Central memory CD4-positive, alpha-beta T cell (primary cell): ENCODE results near the gene UBE2J1.
"Not testable (repeated sequence)": the region's sequence is repeated elsewhere in the genome, so short reads cannot be mapped to it uniquely, and the experiment has no call there.

Experiments
- DNase-seq: peaks from one replicate; pipeline ENCODE4 v3.0.0; 2022
- total RNA-seq, 3 experiments: gene quantifications; one replicate each; lab custom pipeline; 2026; lab: John Stamatoyannopoulos, UW

Gene UBE2J1, protein sequence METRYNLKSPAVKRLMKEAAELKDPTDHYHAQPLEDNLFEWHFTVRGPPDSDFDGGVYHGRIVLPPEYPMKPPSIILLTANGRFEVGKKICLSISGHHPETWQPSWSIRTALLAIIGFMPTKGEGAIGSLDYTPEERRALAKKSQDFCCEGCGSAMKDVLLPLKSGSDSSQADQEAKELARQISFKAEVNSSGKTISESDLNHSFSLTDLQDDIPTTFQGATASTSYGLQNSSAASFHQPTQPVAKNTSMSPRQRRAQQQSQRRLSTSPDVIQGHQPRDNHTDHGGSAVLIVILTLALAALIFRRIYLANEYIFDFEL
- total RNA-seq = 37.6 to 75.7 (median 65.2) reads per million in 3 experiments

DNA sequence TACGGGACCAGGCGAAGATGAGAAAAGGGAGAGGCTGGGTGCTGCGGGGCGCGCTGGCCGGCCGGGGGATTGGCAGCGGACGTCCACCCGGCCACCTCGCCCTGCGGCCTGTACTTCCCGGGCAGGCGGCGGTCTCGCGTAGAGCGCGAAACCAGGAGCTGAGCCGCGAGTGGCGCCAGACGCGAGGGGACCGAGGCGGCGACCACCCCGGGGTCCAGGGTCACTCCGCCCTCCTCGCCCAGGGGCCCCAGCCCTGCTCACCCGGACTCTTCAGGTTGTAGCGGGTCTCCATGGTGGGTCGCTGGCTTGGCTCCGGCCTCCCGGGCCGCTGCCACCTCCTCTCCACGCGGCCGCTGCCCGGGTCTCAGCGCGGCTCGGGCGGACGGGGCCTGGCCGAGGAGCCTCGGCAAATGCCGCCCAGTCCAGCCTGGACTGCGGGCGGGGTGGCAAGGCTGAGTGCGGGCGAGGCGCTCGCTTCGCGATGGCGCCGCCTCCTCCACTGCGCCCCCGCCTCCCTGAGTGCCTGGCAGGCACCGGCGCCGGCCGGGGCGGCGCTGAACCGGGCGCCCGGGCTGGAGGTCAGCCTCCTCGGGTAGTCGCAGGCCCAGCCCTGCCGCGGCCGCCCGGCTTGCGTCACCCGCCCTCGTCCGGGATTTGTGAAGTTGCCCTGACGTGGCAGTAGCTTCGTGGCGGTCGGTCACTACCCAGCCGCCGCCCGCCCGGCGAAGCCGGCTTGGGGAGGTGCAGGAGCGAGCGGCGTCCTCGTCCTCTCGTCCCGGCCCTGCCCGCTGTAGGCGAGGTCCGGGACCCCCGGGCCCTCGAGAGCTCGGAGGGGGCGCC lies at the start of gene UBE2J1:
Gene UBE2J1 (minus strand): TSS at position 445 of the 840 bp plus-strand sequence. CDS start 153 bp downstream, at position 292.
- DNase-seq = peak; percentile 66

DNA sequence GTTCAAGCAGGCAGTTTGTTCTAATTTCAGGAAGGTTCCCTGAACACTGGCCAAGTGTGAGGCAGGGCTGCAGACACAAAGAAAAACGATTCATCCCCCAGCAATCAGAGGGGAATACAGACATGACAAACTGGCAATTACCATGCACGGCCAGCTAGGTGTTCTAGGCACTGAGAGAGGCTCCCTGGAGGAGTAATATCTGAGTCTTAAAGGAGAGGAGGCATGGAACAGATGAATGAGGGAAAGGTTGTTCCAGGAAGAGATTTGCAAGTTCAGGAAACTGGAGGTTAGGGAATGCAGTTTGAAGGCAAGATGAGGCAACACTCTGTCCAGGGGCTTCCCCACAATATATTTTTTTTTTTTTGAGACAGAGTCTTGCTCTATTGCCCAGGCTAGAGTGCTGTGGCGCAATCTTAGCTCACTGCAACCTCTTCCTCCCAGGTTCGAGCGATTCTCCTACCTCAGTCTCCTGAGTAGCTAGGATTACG lies 48.4 kb upstream of the UBE2J1 start:
- DNase-seq = no peak

DNA sequence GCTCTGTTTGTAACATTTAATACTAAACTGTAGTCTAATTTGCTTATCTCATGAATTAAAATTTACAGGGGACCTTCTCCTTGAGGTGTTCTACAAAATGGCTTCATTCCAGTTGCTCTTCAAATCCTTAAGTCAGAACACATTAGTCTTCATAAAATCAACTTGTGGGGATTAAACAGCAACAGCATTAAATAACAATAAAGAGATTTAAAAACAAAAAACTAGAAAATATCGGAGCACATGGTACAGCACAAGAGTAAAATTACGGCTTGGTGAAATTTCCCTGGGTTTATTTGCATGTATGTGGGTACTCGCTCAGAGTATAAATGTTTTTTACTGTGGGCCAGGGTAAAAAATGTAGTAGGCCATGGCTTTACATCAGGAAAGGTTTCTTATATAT lies 47.5 kb upstream of the UBE2J1 start:
- DNase-seq = no peak

DNA sequence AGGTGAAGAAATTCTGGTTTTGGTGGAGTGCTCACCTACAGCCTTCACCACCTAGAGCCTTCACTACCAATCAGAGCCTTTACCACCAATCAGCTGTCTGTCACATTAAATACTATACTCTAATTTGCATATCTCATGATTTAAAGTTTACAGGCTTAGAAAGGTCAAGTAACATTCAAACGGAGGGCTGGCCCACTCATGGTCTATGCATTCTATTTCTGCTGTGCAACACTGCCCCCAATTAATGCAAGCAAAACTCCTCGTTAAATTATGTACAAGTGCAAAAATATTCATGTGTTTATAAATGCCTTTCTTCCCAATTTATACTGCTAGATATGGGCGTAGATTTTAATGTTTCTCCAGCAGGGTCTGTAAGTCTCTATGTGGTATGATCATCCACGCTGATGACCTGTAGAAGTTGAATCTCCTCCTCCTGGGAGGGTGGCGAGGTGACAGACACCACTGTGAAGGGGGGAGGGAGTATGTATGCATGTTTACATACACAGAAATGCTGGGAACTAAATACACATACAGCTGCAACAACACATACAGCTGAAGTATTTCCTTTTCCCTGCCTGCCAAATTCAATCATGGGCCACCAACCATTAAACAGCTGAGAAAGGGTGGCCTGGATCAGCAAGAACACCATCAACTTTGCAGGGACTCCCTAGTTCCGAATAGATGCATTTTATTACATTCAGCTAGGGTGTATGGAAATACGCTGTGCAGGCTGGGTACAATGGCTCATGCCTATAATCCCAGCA lies 46.4 kb upstream of the UBE2J1 start:
- DNase-seq = no peak

DNA sequence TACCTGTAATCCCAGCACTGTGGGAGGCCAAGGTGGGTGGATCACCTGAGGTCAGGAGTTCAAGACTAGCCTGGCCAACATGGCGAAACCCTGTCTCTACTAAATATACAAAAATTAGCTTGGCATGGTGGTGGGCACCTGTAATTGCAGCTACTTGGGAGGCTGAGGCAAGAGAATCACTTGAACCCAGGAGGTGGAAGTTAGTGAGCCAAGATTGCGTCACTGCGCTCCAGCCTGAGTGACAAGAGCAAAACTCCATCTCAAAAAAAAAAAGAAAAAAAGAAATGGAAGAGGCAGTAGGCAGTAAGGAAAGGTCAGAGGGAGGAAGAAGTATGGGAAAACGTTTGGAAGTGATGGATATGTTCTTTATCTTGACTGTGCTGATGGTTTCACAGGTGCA lies 45.4 kb upstream of the UBE2J1 start:
- not testable (repeated sequence) for DNase-seq

DNA sequence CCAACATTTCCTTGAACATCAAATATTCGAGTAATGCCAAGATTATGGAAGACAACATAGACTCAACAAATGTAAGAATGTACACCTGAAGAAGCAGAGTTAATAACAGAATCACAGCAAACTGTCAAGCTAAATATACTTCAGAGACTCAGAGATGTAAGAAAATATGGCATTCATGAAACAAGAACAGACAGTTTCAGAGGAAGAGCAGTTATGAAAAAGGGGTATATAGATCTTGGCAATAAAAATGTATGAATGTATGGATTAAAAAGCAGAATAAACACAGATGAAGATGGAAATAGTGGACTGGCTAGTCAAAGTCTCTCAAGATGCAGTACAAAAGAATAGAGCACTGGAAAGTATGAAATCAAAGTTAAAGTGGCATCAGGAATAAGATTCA lies 41.1 kb upstream of the UBE2J1 start:
- DNase-seq = no peak

DNA sequence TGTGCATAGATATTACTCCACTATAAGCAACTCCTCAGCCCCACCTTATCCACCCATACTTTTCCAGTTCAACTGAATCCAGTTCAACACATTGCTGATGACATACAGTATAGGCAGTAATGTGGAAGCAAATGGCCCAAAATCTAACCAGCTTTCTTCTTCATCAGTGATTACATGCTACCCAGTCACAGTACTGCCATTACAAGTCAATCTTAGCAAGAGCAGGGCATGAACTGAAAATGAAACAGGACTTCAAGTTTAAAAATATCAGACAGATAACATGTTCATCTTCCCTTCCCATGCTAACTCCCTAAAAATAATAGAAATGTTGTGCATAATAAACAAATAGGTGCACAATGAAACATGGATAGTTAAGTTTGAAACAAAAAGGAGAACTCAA lies 40.3 kb upstream of the UBE2J1 start:
- no peak for DNase-seq

DNA sequence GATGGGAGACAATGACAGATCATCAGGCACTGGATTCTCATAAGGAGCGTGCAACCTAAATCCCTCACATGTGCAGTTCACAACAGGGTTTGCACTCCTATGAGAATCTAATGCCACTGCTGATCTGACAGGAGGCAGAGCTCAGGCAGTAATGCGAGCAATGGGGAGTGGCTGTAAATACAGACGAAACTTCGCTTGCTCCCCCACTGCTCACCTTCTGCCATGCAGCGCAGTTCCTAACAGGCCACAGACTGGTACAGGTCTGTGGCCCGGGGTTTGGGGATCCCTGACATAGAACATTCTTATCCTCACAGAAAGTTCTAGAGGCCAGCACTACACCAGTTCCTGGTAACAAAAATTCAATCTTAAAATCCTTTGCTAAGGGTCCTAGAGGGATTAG lies 36.3 kb upstream of the UBE2J1 start:
- DNase-seq = no peak

DNA sequence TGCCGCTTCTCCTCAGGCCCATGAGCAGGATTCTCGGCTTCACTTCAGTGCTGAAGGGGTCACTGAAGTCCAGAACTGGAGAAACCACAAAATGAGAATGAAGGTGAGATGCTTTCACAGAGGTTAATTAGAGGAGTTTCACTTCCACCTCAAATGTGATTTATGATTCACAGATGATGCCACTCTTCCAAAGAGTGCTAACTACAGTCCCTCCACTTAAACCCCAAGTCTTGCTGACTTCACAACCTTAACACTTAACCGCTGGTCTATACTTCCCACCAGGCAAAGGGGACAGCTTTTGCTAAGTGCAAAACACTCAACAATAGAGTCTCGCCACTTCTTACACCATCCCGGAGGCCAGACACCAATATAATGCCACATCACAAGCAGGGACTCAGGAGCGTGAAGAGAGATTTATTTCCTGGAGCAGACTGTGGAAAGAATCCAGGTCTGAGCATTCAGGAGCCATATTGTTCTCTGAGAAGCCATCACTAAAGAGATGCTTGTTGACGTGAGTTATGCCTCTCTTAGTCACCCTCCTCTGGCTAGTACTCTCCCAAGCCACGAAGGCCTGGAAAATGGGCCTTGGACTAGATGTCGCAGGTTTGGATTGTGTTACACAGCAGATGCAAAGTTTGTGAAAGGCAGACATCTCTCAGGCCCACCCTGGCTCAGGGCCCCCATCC lies 35.1 kb upstream of the UBE2J1 start:
- DNase-seq = no peak

DNA sequence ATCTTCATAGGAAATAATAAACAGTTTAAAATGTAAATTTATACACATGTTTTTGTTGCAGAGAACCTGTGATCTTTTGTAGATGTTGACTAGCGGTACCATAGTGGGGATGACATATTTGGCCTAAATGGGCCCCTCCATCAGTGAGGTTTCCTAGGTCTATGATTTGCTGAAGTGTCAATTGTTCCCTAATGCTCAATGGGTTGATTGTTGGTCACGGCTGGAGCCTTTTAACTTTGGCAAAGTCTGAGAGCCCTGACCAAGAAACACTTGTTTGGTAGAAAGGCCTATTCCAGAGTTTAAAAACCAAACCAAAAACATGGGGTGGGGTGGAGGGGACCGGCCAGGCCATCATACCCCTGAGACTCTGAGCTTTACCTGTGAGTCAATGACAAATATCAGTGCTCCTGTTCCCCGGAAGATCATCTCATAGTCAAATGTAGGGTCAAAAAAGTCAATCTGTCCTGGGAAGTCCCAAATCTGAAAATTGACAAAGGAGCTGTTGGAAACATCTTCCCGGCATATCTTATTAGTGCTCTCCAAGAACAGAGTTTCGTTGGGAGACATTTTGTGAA lies 34.5 kb upstream of the UBE2J1 start:
- no peak for DNase-seq

DNA sequence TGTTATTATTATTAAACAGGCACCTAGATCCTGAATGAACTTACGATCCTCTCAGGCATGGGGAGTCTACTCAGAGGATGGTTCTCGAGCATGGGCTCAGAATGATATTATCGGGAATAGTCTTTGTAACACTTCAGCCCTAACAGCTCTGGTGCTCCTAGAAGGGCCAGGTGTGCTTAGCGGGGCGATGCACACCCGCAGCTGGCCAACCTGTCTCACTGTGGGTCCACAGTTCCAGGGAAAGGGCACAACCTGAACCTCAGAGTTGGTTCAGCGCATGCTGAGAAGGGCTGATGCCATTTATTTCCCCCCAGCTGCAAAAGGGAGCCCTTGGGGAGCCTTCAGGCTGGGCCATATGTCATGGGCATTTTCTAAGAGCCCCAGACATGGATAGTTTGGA lies 33.3 kb upstream of the UBE2J1 start:
- DNase-seq = no peak

DNA sequence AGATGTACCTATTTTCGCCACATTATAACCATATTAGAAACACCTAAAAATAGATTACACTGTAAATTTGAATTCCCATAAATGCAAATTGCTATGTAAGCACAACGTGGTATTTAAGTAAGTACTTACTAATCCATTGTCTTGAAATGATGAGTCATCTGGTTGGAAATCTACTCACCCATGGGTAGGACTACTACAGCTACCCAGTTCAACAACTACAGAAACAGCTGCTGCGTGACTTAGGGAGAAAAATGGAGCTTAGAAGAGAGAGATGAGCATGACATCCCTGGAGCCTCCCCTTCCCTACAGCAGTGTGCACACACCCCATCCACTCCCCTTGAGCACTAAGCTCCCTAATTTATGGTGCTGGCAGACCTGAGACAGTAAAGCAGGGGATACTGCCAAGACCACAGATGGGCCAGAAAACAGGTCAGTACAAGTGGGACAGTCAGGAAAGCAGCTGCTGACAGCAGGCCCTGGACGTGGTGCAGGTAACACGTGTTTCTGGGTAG lies 32.7 kb upstream of the UBE2J1 start:
- DNase-seq = no peak

DNA sequence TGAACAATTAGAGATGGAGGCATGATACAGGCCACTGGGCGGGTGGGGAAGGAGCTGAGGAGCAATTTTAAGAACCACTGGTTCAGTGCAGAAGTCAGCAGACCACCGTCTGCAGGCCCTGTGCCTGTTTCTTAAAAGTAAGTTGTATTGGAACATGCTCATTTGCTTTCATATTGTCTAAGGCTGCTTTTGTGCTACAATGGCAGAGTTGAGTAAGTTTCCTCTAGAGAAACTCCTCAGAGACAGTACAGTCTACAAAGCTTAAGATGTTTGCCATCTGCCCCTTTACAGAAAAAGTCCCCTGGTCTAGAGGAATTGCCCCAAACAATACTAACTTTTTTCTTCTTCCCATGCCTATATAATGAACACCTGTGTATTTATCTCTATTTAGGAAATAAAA lies 28.5 kb upstream of the UBE2J1 start:
- DNase-seq = no peak

DNA sequence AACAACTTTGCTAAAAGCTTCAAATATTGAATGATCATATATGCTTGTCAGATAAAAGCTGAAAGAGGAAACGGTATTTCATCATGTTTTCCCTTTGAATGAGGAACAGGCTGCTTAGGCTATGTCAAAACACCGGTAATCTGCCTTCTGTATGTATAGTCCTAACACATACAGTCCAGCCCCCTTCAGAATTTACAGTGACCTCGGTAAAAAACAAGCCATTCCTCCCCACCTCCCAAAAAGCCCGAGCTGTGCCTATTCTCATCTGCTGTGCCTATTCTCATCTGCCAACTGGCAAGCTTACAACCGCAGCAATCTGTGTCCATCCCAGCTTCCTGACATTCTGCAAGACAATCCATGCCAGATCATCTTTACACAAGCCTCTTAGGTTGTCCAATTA lies 26.8 kb upstream of the UBE2J1 start:
- no peak for DNase-seq

DNA sequence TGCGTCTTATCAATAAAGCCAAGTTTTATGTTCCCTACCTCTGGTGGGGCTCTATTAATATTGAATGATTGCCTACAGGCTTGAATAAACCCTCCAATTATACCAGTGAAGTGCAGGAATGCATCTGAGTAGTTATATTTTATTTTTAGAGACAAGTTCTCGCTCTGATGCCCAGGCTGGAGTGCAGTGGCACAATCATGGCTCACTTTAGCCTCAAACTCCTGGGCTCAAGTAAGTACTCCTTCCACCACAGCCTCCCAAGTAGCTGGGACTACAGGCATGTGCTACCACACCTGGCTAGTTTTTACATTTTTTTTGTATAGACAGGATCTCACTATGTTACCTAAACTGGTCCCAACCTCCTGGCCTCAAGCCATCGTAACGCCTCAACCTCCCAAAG lies 26.1 kb upstream of the UBE2J1 start:
- no peak for DNase-seq

DNA sequence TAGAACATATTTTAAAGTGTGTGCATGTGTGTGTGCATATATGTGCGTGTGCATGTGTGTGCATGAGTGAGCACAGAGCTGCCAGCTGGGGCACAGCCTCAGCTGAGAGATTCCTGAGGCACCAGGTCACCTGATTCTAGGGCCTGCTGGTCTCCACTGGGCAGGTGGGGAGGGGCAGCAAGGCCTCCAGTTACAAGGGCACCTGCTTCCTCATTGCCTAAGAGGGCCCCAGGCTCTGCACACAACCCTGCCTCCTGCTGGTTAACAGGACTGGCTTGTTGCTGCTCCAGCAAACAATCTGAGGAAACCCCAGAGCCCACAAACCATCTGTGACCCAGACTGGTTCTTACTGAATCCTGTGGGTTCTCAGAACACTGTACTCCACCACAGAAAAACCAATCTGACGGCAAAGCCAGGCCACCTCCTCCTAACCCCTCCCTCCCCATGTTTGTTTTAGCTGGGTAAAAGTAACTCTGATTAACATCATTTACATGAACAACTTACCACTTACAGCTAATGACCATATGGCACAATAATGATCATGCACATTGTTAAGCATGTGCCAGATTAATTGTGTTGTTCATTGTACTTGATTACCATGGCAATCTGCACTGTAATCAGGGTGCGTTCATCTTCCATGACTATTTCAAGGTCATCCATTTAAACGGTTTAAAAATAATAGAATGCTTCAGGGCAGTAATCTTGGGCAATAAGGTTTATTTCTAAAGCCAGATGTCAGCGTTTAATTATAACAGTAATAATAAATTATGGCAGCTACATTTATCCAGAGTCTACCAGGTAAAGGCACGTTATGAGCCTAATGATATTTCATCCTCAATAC lies 23.1 kb upstream of the UBE2J1 start:
- peak; percentile 86 for DNase-seq

DNA sequence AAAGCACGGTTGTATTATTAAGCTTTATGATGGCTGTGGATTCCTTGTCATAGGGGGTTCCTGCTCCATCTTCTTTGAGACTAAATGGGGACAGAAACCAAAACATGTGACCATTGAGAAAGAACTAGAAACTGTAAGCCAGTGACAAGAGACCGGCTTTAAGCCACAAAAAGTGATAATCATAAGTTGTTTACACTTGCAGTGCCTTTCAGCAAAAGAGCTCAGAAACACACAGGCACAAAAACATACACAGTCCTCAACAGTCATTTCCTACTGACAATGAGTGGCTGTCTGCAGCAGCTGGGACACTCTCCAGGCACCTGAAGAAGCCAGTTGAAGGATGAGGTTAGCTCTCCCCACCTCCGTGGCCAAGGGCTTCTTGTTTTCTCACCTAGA lies 20.0 kb upstream of the UBE2J1 start:
- no peak for DNase-seq

DNA sequence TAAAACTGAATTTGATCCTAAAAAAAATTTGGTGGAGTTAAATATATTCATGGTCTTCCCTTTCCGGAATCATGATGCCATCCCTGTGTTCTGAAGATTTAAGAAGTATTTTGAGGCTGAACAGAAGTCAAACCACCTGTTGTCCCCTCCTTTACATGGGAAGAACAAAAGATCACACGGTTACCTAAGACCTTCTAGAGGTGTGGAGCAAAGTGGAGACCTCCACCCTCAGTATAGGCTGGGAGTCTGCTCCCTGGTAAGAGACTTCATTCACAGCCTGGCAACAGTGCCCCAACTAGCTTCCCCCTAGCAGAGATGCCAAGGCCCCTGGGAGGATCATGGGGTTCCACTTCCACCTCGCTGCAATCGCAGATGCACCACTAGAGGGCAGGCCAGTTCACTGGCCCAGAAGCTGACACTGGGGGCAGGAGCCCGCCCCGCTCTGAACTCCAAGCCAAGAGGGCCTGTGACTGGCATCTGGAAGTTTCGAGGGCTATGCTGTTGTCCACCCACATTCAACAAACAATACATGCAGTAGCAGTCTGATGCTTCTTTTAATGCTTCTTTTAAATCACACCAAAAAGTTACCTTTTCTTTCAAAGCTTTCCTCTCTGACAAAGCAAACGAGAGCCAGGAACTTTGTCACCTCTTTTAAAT lies 19.5 kb upstream of the UBE2J1 start:
- peak; percentile 62 for DNase-seq

DNA sequence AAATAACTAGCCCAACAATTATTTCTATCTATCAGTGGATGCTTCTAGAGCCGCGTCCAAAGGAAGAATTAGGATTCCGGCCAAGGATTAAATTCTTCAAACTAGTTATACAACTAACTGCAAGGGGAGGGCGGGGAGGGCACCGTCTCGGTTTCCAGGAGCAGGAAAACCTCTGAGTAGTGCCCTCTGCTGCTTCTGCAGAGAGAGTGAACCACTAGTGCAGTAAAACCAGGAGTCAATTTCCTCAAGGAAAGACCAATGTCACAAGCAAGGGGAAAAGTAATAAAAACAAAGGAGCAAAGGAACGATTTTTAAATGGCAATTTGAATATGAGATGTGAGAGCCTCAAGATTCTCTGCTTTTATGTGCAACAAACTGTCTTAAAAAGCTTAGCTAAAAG lies 16.5 kb upstream of the UBE2J1 start:
- no peak for DNase-seq

DNA sequence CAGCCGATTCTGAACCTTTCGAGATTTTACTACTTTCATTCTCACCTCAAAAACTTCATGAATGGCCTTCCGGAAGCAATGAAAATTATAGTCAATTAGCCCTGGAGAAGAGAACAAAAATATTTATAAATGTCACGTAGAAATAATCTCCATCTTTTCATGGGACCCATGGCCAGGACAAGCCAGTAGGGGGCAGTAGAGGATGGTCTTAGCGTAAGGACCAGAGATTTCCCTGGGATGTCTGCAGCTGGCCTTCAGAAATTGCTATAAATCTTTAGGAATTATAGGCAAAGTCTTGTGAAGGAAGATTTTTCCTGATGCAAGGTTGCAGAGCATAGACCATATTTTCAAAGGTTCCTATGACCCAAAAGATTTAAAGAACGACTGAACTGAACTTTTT lies 15.6 kb upstream of the UBE2J1 start:
- peak; percentile 38 for DNase-seq

DNA sequence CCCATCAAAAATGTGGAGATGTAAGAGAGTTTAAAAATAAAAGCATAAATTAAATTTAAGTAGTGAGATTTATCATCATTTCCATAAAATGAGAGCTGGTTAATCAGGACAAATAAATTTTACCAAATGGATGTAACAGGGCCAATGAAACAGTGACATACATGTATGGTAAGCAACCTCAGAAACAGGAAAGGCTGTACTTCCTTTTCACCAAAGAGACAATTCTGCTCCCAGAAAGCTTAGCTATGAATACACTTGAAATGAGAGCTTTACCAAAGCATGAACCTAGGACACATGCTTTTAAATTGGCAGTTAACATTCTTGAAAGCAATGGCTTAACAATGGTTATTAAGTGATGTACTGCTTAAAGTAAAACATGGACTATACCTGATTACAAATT lies 12.1 kb upstream of the UBE2J1 start:
- DNase-seq = no peak
